GM12878 (cell line): Measurements from ENCODE around the gene ARFGAP3. TPM values are rescaled to one million over a fixed set of nuclear protein-coding genes. Genes with fewer than 3 reads are reported as not detected.

Experiments
- ATAC-seq: fragments of 200-7000 bp; cut with Tn5 transposase; 3 replicates; pipeline ENCODE4 v1.9.1; 2020; ENCODE audit warnings: mild to moderate bottlenecking, moderate library complexity
- BruUV-seq: library from RNA; stranded (reverse); fragments of 400-500 nt; replicated peaks from 2 replicates; lab custom pipeline; 2021; lab: Mats Ljungman, UMichigan
- CTCF ChIA-PET: fragments of 300-600 bp; sonication (Branson Sonifier 250); formaldehyde crosslinking; extraction: SDS; loops from one replicate; lab custom pipeline; 2021; ENCODE audit warnings: inconsistent platforms; lab: Yijun Ruan, JAX
- POLR2A ChIA-PET: fragments of 350-600 bp; formaldehyde crosslinking; extraction: SDS; loops from one replicate; lab custom pipeline; 2021; ENCODE audit warnings: inconsistent platforms; lab: Charles Lee
- RAD21 ChIA-PET: fragments of 300-600 bp; sonication (Branson Sonifier 250); formaldehyde crosslinking; loops from one replicate; lab custom pipeline; 2023; ENCODE audit warnings: antibody characterized with exemption; ENCODE audit not compliant: unreplicated experiment; lab: Charles Lee
- SMC1A ChIA-PET: fragments of 300-600 bp; sonication (Branson Sonifier 250); formaldehyde crosslinking; loops from one replicate; lab custom pipeline; 2023; ENCODE audit not compliant: unreplicated experiment, uncharacterized antibody; lab: Charles Lee
- DNase-seq: peaks from one replicate; pipeline ENCODE4 v3.0.0-alpha.2; 2011; ENCODE audit warnings: low read depth, low spot score
- FAIRE-seq: peaks from 3 replicates; lab custom pipeline; 2011; peaks lifted over from hg19 to GRCh38; lab: Jason Lieb, UNC
- H2AFZ ChIP-seq: 2 replicates; pipeline ENCODE4 v1.6.0; 2011; ENCODE audit warnings: low read depth, low read length, control low read depth; ENCODE audit not compliant: control insufficient read depth
- H3K27ac ChIP-seq: 2 replicates; pipeline ENCODE4 v1.5.1; 2011; ENCODE audit warnings: control low read depth; ENCODE audit not compliant: control insufficient read depth, insufficient read depth
- H3K27me3 ChIP-seq, 2 experiments: replicated peaks in 1 of 2; 2 replicates each; pipeline versions ENCODE4 v1.6.0 to v1.6.1; 2011; ENCODE audit warnings: low read length in 1 of 2; ENCODE audit not compliant: control insufficient read depth in 2 of 2, insufficient read depth in 2 of 2
- H3K36me3 ChIP-seq, 2 experiments: 2 replicates each; pipeline ENCODE4 v1.5.1; 2011; ENCODE audit warnings: low read length in 1 of 2; ENCODE audit not compliant: control insufficient read depth in 2 of 2, insufficient read depth in 2 of 2
- H3K4me1 ChIP-seq: 2 replicates; pipeline ENCODE4 v1.6.1; 2011; ENCODE audit warnings: mild to moderate bottlenecking, low read length, moderate library complexity, mixed read lengths; ENCODE audit not compliant: control insufficient read depth, insufficient read depth
- H3K4me2 ChIP-seq: 2 replicates; pipeline ENCODE4 v1.6.0; 2011; ENCODE audit warnings: control low read depth; ENCODE audit not compliant: control insufficient read depth, insufficient read depth
- H3K4me3 ChIP-seq: fragments of 200-600 bp; sonication (generic); 2 replicates; pipeline ENCODE4 v1.5.1; 2016
- H3K79me2 ChIP-seq: 2 replicates; pipeline ENCODE4 v1.6.0; 2011; ENCODE audit warnings: low read length; ENCODE audit not compliant: control insufficient read depth, insufficient read depth
- H3K9ac ChIP-seq: 2 replicates; pipeline ENCODE4 v1.8.0; 2011; ENCODE audit warnings: low read length, control low read depth, mixed read lengths; ENCODE audit not compliant: control insufficient read depth, insufficient read depth
- H3K9me3 ChIP-seq: replicated peaks from 3 replicates; pipeline ENCODE4 v1.5.1; 2011; ENCODE audit warnings: mild to moderate bottlenecking, low read length; ENCODE audit not compliant: control insufficient read depth, insufficient read depth
- H4K20me1 ChIP-seq: 2 replicates; pipeline ENCODE4 v1.6.0; 2011; ENCODE audit not compliant: control insufficient read depth, insufficient read depth
- BHLHE40 ChIP-seq, 2 experiments: fragments of 450-650 bp in 1 of 2; IDR thresholded peaks; 2 replicates each; pipeline ENCODE4 v1.6.1; 2011 to 2017; ENCODE audit warnings: low read depth in 2 of 2, borderline replicate concordance in 1 of 2, improper control_type of control experiment in 1 of 2, low read length in 1 of 2, mild to moderate bottlenecking in 1 of 2
- CEBPB ChIP-seq, 2 experiments: fragments of 150-350 bp in 1 of 2; IDR thresholded peaks; 2 replicates each; pipeline ENCODE4 v1.6.1; 2012 to 2014; ENCODE audit warnings: low read depth in 2 of 2, low read length in 2 of 2, borderline replicate concordance in 1 of 2, inconsistent platforms in 1 of 2
- FOXM1 ChIP-seq: IDR thresholded peaks from 2 replicates; pipeline ENCODE4 v1.6.1; 2012; ENCODE audit warnings: low read depth, mild to moderate bottlenecking, inconsistent platforms, low read length, moderate library complexity
- IKZF1 ChIP-seq: fragments of 450-650 bp; conservative IDR thresholded peaks from 2 replicates; pipeline ENCODE4 v1.6.1; 2017; ENCODE audit warnings: antibody characterized with exemption, mild to moderate bottlenecking
- MEF2A ChIP-seq: IDR thresholded peaks from 2 replicates; pipeline ENCODE4 v1.6.1; 2011; ENCODE audit warnings: low read depth, mild to moderate bottlenecking, low read length, moderate library complexity; ENCODE audit not compliant: insufficient read depth
- MEF2B ChIP-seq: fragments of 450-650 bp; IDR thresholded peaks from 2 replicates; pipeline ENCODE4 v1.6.1; 2018; ENCODE audit warnings: mild to moderate bottlenecking, moderate library complexity; ENCODE audit not compliant: partially characterized antibody, poor library complexity, severe bottlenecking
- MXI1 ChIP-seq: fragments of 150-350 bp; IDR thresholded peaks from 2 replicates; pipeline ENCODE4 v1.6.1; 2011; ENCODE audit warnings: low read depth, mild to moderate bottlenecking, inconsistent platforms, low read length, improper control_type of control experiment
- SIX5 ChIP-seq: IDR thresholded peaks from 2 replicates; pipeline ENCODE4 v1.6.1; 2011; ENCODE audit warnings: mild to moderate bottlenecking, low read depth, low read length, moderate library complexity; ENCODE audit not compliant: severe bottlenecking
- SP1 ChIP-seq: IDR thresholded peaks from one replicate; pipeline ENCODE4 v1.6.1; 2011; ENCODE audit warnings: low read depth, low read length
- TCF12 ChIP-seq: IDR thresholded peaks from 2 replicates; pipeline ENCODE4 v1.6.1; 2011; ENCODE audit warnings: low read depth, mild to moderate bottlenecking, low read length
- TCF3 ChIP-seq: IDR thresholded peaks from 2 replicates; pipeline ENCODE4 v1.6.1; 2012; ENCODE audit warnings: low read depth, mild to moderate bottlenecking, low read length, borderline replicate concordance; ENCODE audit not compliant: insufficient read depth
- TCF7 ChIP-seq: IDR thresholded peaks from 2 replicates; pipeline ENCODE4 v1.6.1; 2014; ENCODE audit warnings: antibody characterized with exemption, borderline replicate concordance
- ZSCAN29 ChIP-seq: fragments of 450-650 bp; IDR thresholded peaks from 2 replicates; pipeline ENCODE4 v1.6.1; 2017; ENCODE audit warnings: mild to moderate bottlenecking, moderate library complexity
- WGBS: methylation state at CpG from one replicate; pipeline ENCODE4 v1.1.6; 2016; ENCODE audit warnings: low lambda C conversion rate; ENCODE audit not compliant: insufficient replicate concordance, insufficient coverage; ENCODE audit errors: missing lambda C conversion rate; 5-methylcytosine and 5-hydroxymethylcytosine counted together
- in situ Hi-C: fragments of 300-500 bp; cut with MboI; formaldehyde crosslinking; loops from 9 replicates; pipeline ENCODE4 v1.14.3; 2018; ENCODE audit warnings: mixed read lengths
- intact Hi-C: fragments of 100-400 bp; cut with micrococcal nuclease; formaldehyde crosslinking; loops from one replicate; pipeline ENCODE4 v1.14.2; 2022; ENCODE audit not compliant: unreplicated experiment
- polyA plus RNA-seq, 11 experiments: library from polyadenylated mRNA; depleted of rRNA in 4 of 11; unstranded in 6 of 11; stranded (reverse) in 5 of 11; fragments of >200 nt; fragmentation: Nextera tagmentation in 4 of 11; fragmentation: Illumina TruSeq in 1 of 11; extraction: Ambion mirVana in 4 of 11; extraction: Trizol in 1 of 11; gene quantifications; 1 replicate in 1 of 11; 2 replicates in 10 of 11; pipeline versions ENCODE4 v1.2.1 to v1.2.3, GENCODE V29; 2011 to 2016; ENCODE audit warnings: inconsistent platforms in 2 of 11, missing spikeins in 2 of 11, low read depth in 1 of 11
- total RNA-seq, 4 experiments: library from RNA; depleted of rRNA in 3 of 4; stranded (reverse); fragments of >200 nt in 3 of 4; fragmentation: Illumina TruSeq in 1 of 4; extraction: Trizol in 1 of 4; gene quantifications; 2 replicates each; pipeline versions ENCODE4 v1.2.1 to v1.2.3, GENCODE V29; 2013 to 2021
- TF ChIP-seq, protein P1 (sequence below): fragments of 450-650 bp; IDR thresholded peaks from 2 replicates; pipeline ENCODE4 v1.6.1; 2016; ENCODE audit warnings: mild to moderate bottlenecking, moderate library complexity, borderline replicate concordance
- TF ChIP-seq, protein P2 (sequence below): IDR thresholded peaks from 2 replicates; pipeline ENCODE4 v1.6.1; 2012; ENCODE audit warnings: low read depth, low read length, improper control_type of control experiment

Gene ARFGAP3
- total and polyA plus RNA-seq, 10 of the 15 experiments (the other 5 are each of a cell fraction or from before 2014, with no cell fraction given), result 29.7 to 50.8 (median 39.5) TPM

DNA sequence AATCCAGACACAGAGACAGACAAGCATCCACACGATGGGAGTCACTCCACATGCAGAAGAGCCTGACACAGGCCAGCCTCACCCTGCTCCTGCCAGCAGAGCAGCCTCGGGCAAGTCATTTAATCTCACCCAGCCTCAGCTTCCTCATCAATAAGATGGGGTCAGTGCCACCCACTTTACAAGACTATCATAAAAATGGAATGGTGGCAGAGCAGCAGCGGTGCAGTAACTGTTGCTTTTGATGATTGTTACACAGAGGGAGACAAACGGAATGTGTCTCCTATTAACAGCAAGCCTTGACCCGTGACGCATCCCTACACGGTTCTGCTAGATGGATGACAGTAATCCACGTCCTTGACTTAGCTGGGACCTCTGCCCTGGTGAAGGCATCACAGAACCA is 26.0 kb upstream of the ARFGAP3 start:
- intact Hi-C loops, result no loop called here
- no peak overlapping the region for H2AFZ ChIP-seq
- CTCF ChIA-PET, result interaction anchor here (1.2 to 1.6 kb wide), 3 partner anchors 12 to 85 kb away, joined by 3 to 8 read pairs (median 3); no protein-coding TSS in a partner anchor
- H3K9ac ChIP-seq, result no peak overlapping the region
- POLR2A ChIA-PET, result interaction anchor here (0.6 kb wide), 1 partner anchor 38 kb away, joined by 6 read pairs; no protein-coding TSS in a partner anchor
- TF ChIP-seq SIX5 (no peak), TCF12 (no peak), MEF2A (no peak), TCF7 (no peak), BHLHE40 (IDR thresholded peaks at IDR 0.05; ENCODE audit: borderline replicate concordance in 1 of 2, low read depth in 2 of 2, low read length in 1 of 2) (no peak), CEBPB (IDR thresholded peaks at IDR 0.05; ENCODE audit: borderline replicate concordance in 1 of 2, low read depth in 2 of 2, low read length in 2 of 2) (no peak), MXI1 (no peak), ZSCAN29 (no peak), IKZF1 (no peak), TCF3 (no peak), FOXM1 (no peak), SP1 (no peak), MEF2B (no peak)
- TF ChIP-seq, protein P1, sequence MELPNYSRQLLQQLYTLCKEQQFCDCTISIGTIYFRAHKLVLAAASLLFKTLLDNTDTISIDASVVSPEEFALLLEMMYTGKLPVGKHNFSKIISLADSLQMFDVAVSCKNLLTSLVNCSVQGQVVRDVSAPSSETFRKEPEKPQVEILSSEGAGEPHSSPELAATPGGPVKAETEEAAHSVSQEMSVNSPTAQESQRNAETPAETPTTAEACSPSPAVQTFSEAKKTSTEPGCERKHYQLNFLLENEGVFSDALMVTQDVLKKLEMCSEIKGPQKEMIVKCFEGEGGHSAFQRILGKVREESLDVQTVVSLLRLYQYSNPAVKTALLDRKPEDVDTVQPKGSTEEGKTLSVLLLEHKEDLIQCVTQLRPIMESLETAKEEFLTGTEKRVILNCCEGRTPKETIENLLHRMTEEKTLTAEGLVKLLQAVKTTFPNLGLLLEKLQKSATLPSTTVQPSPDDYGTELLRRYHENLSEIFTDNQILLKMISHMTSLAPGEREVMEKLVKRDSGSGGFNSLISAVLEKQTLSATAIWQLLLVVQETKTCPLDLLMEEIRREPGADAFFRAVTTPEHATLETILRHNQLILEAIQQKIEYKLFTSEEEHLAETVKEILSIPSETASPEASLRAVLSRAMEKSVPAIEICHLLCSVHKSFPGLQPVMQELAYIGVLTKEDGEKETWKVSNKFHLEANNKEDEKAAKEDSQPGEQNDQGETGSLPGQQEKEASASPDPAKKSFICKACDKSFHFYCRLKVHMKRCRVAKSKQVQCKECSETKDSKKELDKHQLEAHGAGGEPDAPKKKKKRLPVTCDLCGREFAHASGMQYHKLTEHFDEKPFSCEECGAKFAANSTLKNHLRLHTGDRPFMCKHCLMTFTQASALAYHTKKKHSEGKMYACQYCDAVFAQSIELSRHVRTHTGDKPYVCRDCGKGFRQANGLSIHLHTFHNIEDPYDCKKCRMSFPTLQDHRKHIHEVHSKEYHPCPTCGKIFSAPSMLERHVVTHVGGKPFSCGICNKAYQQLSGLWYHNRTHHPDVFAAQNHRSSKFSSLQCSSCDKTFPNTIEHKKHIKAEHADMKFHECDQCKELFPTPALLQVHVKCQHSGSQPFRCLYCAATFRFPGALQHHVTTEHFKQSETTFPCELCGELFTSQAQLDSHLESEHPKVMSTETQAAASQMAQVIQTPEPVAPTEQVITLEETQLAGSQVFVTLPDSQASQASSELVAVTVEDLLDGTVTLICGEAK, result no peak
- TF ChIP-seq, protein P2, sequence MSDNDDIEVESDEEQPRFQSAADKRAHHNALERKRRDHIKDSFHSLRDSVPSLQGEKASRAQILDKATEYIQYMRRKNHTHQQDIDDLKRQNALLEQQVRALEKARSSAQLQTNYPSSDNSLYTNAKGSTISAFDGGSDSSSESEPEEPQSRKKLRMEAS, result no peak
- H3K4me3 ChIP-seq, result no peak overlapping the region
- H3K27me3 ChIP-seq, result no peaks in the 10 kb centered on the region
- no peak for ATAC-seq
- no peak for FAIRE-seq
- H3K9me3 ChIP-seq, result no peaks in the 10 kb centered on the region
- SMC1A ChIA-PET, result interaction anchor here (1.8 kb wide), 1 partner anchor 15 kb away, joined by 6 read pairs; no protein-coding TSS in a partner anchor
- H4K20me1 ChIP-seq, result no peaks in the 10 kb centered on the region
- H3K36me3 ChIP-seq, result peaks cover 40 to 52% of the 10 kb centered on the region in 2 experiments
- RAD21 ChIA-PET, result interaction anchor here (2.5 kb wide), 1 partner anchor 15 kb away, joined by 8 read pairs; no protein-coding TSS in a partner anchor
- WGBS, result 89% methylated on average over 8 of the region's 8 CpGs
- in situ Hi-C loops, result no loop called here
- no peak overlapping the region for H3K4me2 ChIP-seq
- DNase-seq, result no peak
- no TSS peak for BruUV-seq
- H3K4me1 ChIP-seq, result peaks cover under 1% of the 10 kb centered on the region; the same call in 1 of the 2 replicates
- peaks cover under 1% of the 10 kb centered on the region for H3K79me2 ChIP-seq
- H3K27ac ChIP-seq, result no peak overlapping the region
